Panc1 (cell line): ENCODE data around the gene LLGL1. TPM values are rescaled to one million over a fixed set of nuclear protein-coding genes. Genes with fewer than 3 reads are reported as not detected.

Source experiments
- ATAC-seq: fragments of 200-7000 bp; cut with Tn5 transposase; 2 replicates; pipeline ENCODE4 v1.9.1; 2020; ENCODE audit warnings: mild to moderate bottlenecking, moderate library complexity
- BruUV-seq: library from RNA; stranded (reverse); fragments of 400-500 nt; replicated peaks from 2 replicates; lab custom pipeline; 2021; lab: Mats Ljungman, UMichigan
- CTCF ChIA-PET: fragments of 300-600 bp; sonication (Branson Sonifier 250); formaldehyde crosslinking; loops from one replicate; lab custom pipeline; 2022; ENCODE audit warnings: antibody characterized with exemption; lab: Charles Lee
- POLR2A ChIA-PET: fragments of 300-600 bp; sonication (Branson Sonifier 250); formaldehyde crosslinking; loops from one replicate; lab custom pipeline; 2022; ENCODE audit warnings: antibody characterized with exemption; lab: Charles Lee
- DNase-seq: peaks from one replicate; pipeline ENCODE4 v3.0.0-alpha.2; 2010; ENCODE audit warnings: low read depth, low spot score
- H3K27ac ChIP-seq: 2 replicates; pipeline ENCODE4 v1.5.1; 2011; ENCODE audit warnings: mild to moderate bottlenecking, low read length, inconsistent platforms
- H3K27me3 ChIP-seq: fragments of 200-500 bp; sonication (Bioruptor generic); 2 replicates; pipeline ENCODE4 v1.6.0; 2014; ENCODE audit warnings: low read length, inconsistent platforms; ENCODE audit not compliant: control insufficient read depth, insufficient read depth
- H3K36me3 ChIP-seq: fragments of 200-500 bp; sonication (Bioruptor generic); 2 replicates; pipeline ENCODE4 v1.5.1; 2014; ENCODE audit warnings: inconsistent platforms, mild to moderate bottlenecking, low read length, moderate library complexity; ENCODE audit not compliant: control insufficient read depth, insufficient read depth
- H3K4me1 ChIP-seq: 2 replicates; pipeline ENCODE4 v1.5.1; 2011; ENCODE audit warnings: inconsistent platforms, mild to moderate bottlenecking, low read length, moderate library complexity; ENCODE audit not compliant: control insufficient read depth, insufficient read depth
- H3K4me3 ChIP-seq, 2 experiments: 2 replicates each; pipeline ENCODE4 v1.5.1; 2011 to 2012; ENCODE audit warnings: low read depth in 2 of 2, low read length in 2 of 2, mild to moderate bottlenecking in 2 of 2, inconsistent platforms in 1 of 2, moderate library complexity in 1 of 2
- H3K9me3 ChIP-seq: fragments of 200-500 bp; sonication (Bioruptor generic); 2 replicates; pipeline ENCODE4 v1.5.1; 2014; ENCODE audit warnings: low read depth, mild to moderate bottlenecking, inconsistent platforms, low read length, moderate library complexity; ENCODE audit not compliant: control insufficient read depth, insufficient read depth
- CTCF ChIP-seq: fragments of 450-650 bp; IDR thresholded peaks from 2 replicates; pipeline ENCODE4 v1.5.1; 2017; ENCODE audit warnings: mild to moderate bottlenecking
- POLR2AphosphoS5 ChIP-seq: IDR thresholded peaks from 2 replicates; pipeline ENCODE4 v1.6.1; 2012; ENCODE audit warnings: mild to moderate bottlenecking, low read depth, low read length, moderate library complexity
- SIN3A ChIP-seq: IDR thresholded peaks from 2 replicates; pipeline ENCODE4 v1.6.1; 2012; ENCODE audit warnings: low read depth, mild to moderate bottlenecking, low read length, moderate library complexity, borderline replicate concordance; ENCODE audit not compliant: insufficient read depth
- TCF7L2 ChIP-seq: IDR thresholded peaks from 2 replicates; pipeline ENCODE4 v1.6.1; 2011; ENCODE audit warnings: mild to moderate bottlenecking, low read depth, low read length, inconsistent platforms
- in situ Hi-C: cut with HindIII; loops from 2 replicates; pipeline ENCODE4 v1.10.0; 2016; ENCODE audit warnings: low sequenced_read_pairs, low pct_unique_long_range_greater_than_20kb
- intact Hi-C: fragments of 100-400 bp; cut with micrococcal nuclease; formaldehyde crosslinking; loops from one replicate; pipeline ENCODE4 v1.10.0; 2022; ENCODE audit not compliant: unreplicated experiment
- total RNA-seq: library from RNA; stranded (reverse); gene quantifications from one replicate; pipeline ENCODE4 v1.2.1, GENCODE V29; 2021; ENCODE audit not compliant: unreplicated experiment
- TF ChIP-seq, protein P1 (sequence below), 2 experiments: IDR thresholded peaks; 2 replicates each; pipeline ENCODE4 v1.6.1; 2011 to 2012; ENCODE audit warnings: low read depth in 2 of 2, control low read depth in 1 of 2, low read length in 1 of 2, mild to moderate bottlenecking in 1 of 2, moderate library complexity in 1 of 2; ENCODE audit not compliant: insufficient read depth in 1 of 2

LLGL1 gene
- total RNA-seq, 1 experiment from 2014 or later: 18.4 TPM

GRCh38 chr17:18251204-18251603, 25.8 kb downstream of the LLGL1 start:
- POLR2A ChIA-PET: no interaction called here
- no TSS peak for BruUV-seq
- no peaks in the 10 kb centered on the region for H3K27me3 ChIP-seq
- no peak for DNase-seq
- H3K4me1 ChIP-seq: no peaks in the 10 kb centered on the region
- no peaks in the 10 kb centered on the region for H3K9me3 ChIP-seq
- CTCF ChIA-PET: no interaction called here
- H3K4me3 ChIP-seq: no peak overlapping the region
- TF ChIP-seq POLR2AphosphoS5: no peak
- TF ChIP-seq TCF7L2: no peak
- TF ChIP-seq SIN3A: no peak
- TF ChIP-seq, protein P1, sequence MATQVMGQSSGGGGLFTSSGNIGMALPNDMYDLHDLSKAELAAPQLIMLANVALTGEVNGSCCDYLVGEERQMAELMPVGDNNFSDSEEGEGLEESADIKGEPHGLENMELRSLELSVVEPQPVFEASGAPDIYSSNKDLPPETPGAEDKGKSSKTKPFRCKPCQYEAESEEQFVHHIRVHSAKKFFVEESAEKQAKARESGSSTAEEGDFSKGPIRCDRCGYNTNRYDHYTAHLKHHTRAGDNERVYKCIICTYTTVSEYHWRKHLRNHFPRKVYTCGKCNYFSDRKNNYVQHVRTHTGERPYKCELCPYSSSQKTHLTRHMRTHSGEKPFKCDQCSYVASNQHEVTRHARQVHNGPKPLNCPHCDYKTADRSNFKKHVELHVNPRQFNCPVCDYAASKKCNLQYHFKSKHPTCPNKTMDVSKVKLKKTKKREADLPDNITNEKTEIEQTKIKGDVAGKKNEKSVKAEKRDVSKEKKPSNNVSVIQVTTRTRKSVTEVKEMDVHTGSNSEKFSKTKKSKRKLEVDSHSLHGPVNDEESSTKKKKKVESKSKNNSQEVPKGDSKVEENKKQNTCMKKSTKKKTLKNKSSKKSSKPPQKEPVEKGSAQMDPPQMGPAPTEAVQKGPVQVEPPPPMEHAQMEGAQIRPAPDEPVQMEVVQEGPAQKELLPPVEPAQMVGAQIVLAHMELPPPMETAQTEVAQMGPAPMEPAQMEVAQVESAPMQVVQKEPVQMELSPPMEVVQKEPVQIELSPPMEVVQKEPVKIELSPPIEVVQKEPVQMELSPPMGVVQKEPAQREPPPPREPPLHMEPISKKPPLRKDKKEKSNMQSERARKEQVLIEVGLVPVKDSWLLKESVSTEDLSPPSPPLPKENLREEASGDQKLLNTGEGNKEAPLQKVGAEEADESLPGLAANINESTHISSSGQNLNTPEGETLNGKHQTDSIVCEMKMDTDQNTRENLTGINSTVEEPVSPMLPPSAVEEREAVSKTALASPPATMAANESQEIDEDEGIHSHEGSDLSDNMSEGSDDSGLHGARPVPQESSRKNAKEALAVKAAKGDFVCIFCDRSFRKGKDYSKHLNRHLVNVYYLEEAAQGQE (IDR thresholded peaks at IDR 0.05; ENCODE audit: insufficient read depth in 1 of 2, low read depth in 2 of 2, low read length in 1 of 2): no peak
- no peak for TF ChIP-seq CTCF
- no peak overlapping the region for H3K27ac ChIP-seq
- in situ Hi-C loops: no loop called here
- no peak for ATAC-seq
- intact Hi-C loops: no loop called here
- no peaks in the 10 kb centered on the region; the same call in 1 of the 2 replicates for H3K36me3 ChIP-seq

GRCh38 chr17:18252160-18252559, 26.7 kb downstream of the LLGL1 start:
- Histone ChIP-seq H3K4me1 (peaks cover 4% of the 10 kb centered on the region; the same call in 1 of the 2 replicates), H3K36me3 (no peaks in the 10 kb centered on the region; the same call in 1 of the 2 replicates), H3K27me3 (no peaks in the 10 kb centered on the region), H3K9me3 (no peaks in the 10 kb centered on the region), H3K27ac (no peak overlapping the region), H3K4me3 (no peak overlapping the region)
- in situ Hi-C loops: no loop called here
- ChIA-PET POLR2A (no interaction called here), CTCF (no interaction called here)
- TF ChIP-seq, protein P1 (IDR thresholded peaks at IDR 0.05; ENCODE audit: insufficient read depth in 1 of 2, low read depth in 2 of 2, low read length in 1 of 2): no peak
- TF ChIP-seq POLR2AphosphoS5 (no peak), SIN3A (no peak), CTCF (no peak), TCF7L2 (no peak)
- no TSS peak for BruUV-seq
- ATAC-seq (no peak), DNase-seq (no peak)
- intact Hi-C loops: no loop called here
